ENCODE data around the gene PHKG2. TPM values are rescaled to one million over a fixed set of nuclear protein-coding genes. Genes with fewer than 3 reads are reported as not detected.

Gene PHKG2
- polyA plus RNA-seq, 3 donors, result 45.4 to 115 (median 54.2) TPM

GRCh38 chr16:30764816-30765465 is 16.7 kb downstream of the PHKG2 start:
- intact Hi-C loops (cut with micrococcal nuclease), result loop anchor here in 1 of 2 donors (5.0 to 10.0 kb wide), 3 partner anchors 42 to 160 kb away; partner anchors contain the start of genes FBRS and FBXL19
- TF ChIP-seq CTCF (IDR thresholded peaks at IDR 0.05), result no peak
- Histone ChIP-seq H4K20me1 (ENCODE audit: insufficient read depth, low read length) (peaks cover 21% of the 10 kb centered on the region), H2AFZ (ENCODE audit: insufficient read depth, low read depth, low read length, poor library complexity, severe bottlenecking) (no peak overlapping the region), H3K27ac (ENCODE audit: low read depth in 1 of 2, low read length in 2 of 2) (no peak overlapping the region), H3K79me2 (ENCODE audit: insufficient read depth, low read length) (peaks cover 58% of the 10 kb centered on the region), H3K9ac (ENCODE audit: insufficient read depth, low read length, poor library complexity, severe bottlenecking) (no peak overlapping the region), H3K9me3 (replicated peaks in 1 of 2; ENCODE audit: control insufficient read depth in 1 of 2, insufficient read depth in 1 of 2, low read length in 2 of 2) (no peaks in the 10 kb centered on the region), H3K36me3 (replicated peaks in 1 of 2; ENCODE audit: control insufficient read depth in 1 of 2, insufficient read depth in 2 of 2, low read length in 2 of 2) (peaks cover 68 to 71% of the 10 kb centered on the region in 2 donors), H3K4me3 (replicated peaks in 1 of 3; ENCODE audit: low read depth in 2 of 3, low read length in 3 of 3) (no peak overlapping the region), H3K4me2 (replicated peaks; ENCODE audit: extremely low read depth, low read length, poor library complexity, severe bottlenecking) (no peak overlapping the region), H3K27me3 (ENCODE audit: control insufficient read depth in 2 of 2, insufficient read depth in 2 of 2, low read length in 2 of 2) (no peaks in the 10 kb centered on the region), H3K4me1 (ENCODE audit: control insufficient read depth in 1 of 2, insufficient read depth in 2 of 2, low read length in 2 of 2) (peaks cover 29 to 36% of the 10 kb centered on the region in 2 donors)
- WGBS (ENCODE audit: insufficient coverage), result 100% methylated on average over 9 of the region's 12 CpGs
- Mint-ChIP-seq H3K27me3 (ENCODE audit: low read depth in 3 of 3) (peaks cover 0 to 3% (median 0%) of the 10 kb centered on the region in 3 donors), H3K4me1 (peaks cover 31% of the 10 kb centered on the region), H3K9me3 (no peaks in the 10 kb centered on the region), H3K4me3 (no peak overlapping the region), H3K36me3 (peaks cover 67 to 81% of the 10 kb centered on the region in 2 donors), H3K27ac (peak overlapping the region in 1 of 7 donors; percentile 50)
- no peak for DNase-seq

- H3K4me3 ChIP-seq (replicated peaks in 1 of 3; ENCODE audit: low read depth in 2 of 3, low read length in 3 of 3), result no peak overlapping the region
- Mint-ChIP-seq H3K9me3 (no peaks in the 10 kb centered on the region), H3K36me3 (peaks cover 79 to 86% of the 10 kb centered on the region in 2 donors), H3K4me3 (no peak overlapping the region), H3K4me1 (peaks cover 16% of the 10 kb centered on the region), H3K27ac (peak overlapping the region in 2 of 7 donors; percentile 43 to 50), H3K27me3 (ENCODE audit: low read depth in 3 of 3) (peaks cover 0 to 2% (median 0%) of the 10 kb centered on the region in 3 donors)
- no peak overlapping the region for H3K27ac ChIP-seq (ENCODE audit: low read depth in 1 of 2, low read length in 2 of 2)
- peaks cover 80 to 86% of the 10 kb centered on the region in 2 donors for H3K36me3 ChIP-seq (replicated peaks in 1 of 2; ENCODE audit: control insufficient read depth in 1 of 2, insufficient read depth in 2 of 2, low read length in 2 of 2)
- DNase-seq, result no peak
- H3K79me2 ChIP-seq (ENCODE audit: insufficient read depth, low read length), result peaks cover 43% of the 10 kb centered on the region
- TF ChIP-seq CTCF (IDR thresholded peaks at IDR 0.05), result no peak
- no peaks in the 10 kb centered on the region for H3K27me3 ChIP-seq (ENCODE audit: control insufficient read depth in 2 of 2, insufficient read depth in 2 of 2, low read length in 2 of 2)
- H3K9me3 ChIP-seq (replicated peaks in 1 of 2; ENCODE audit: control insufficient read depth in 1 of 2, insufficient read depth in 1 of 2, low read length in 2 of 2), result no peaks in the 10 kb centered on the region
- peaks cover 21% of the 10 kb centered on the region for H4K20me1 ChIP-seq (ENCODE audit: insufficient read depth, low read length)
- H3K4me2 ChIP-seq (replicated peaks; ENCODE audit: extremely low read depth, low read length, poor library complexity, severe bottlenecking), result no peak overlapping the region
- no peak overlapping the region for H2AFZ ChIP-seq (ENCODE audit: insufficient read depth, low read depth, low read length, poor library complexity, severe bottlenecking)
- intact Hi-C loops (cut with micrococcal nuclease), result loop anchor here in 1 of 2 donors (10.0 kb wide), 1 partner anchor 158 kb away; the partner anchor contains the start of gene FBXL19
- 96% methylated on average over 29 of the region's 29 CpGs for WGBS (ENCODE audit: insufficient coverage)
- H3K4me1 ChIP-seq (ENCODE audit: control insufficient read depth in 1 of 2, insufficient read depth in 2 of 2, low read length in 2 of 2), result peaks cover 15 to 22% of the 10 kb centered on the region in 2 donors
- no peak overlapping the region for H3K9ac ChIP-seq (ENCODE audit: insufficient read depth, low read length, poor library complexity, severe bottlenecking)
These were observed 18.1 kb downstream of the PHKG2 start for GRCh38 chr16:30766206-30766932.

Data from CD14-positive monocyte (primary cell).